ENCODE results near the gene DOCK2. TPM values are rescaled to one million over a fixed set of nuclear protein-coding genes. Genes with fewer than 3 reads are reported as not detected.

DOCK2 gene
- total and polyA plus RNA-seq, 2 donors (not counting 1 experiment from before 2014, with no cell fraction given), result 112 to 330 TPM

DNA sequence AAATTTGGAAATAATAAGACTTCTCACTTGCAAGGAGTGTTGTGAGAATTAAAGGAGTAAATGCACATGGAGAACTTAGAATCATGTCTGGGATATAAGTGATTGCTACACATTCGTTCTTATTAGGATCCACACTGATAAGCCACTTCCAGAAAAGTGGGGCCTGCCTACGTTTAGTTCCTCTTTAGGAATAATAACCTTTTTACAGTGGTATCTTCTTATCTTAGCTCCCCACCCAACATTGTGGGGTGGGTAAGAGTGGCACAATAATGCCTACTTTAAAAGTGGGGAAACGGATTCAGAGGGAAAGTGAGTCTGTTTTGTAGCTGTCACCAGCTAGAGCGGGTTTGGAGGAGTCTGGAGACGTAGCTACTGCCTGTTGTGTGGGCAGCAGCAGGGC, 16.0 kb downstream of the DOCK2 start:
- Histone ChIP-seq H3K27me3 (replicated peaks in 1 of 4; ENCODE audit: control extremely low read depth in 1 of 4, control insufficient read depth in 3 of 4, insufficient read depth in 4 of 4, low read length in 3 of 4) (no peaks in the 10 kb centered on the region), H3K4me3 (ENCODE audit: control extremely low read depth in 1 of 5, extremely low read depth in 1 of 5, insufficient read depth in 1 of 5, low read depth in 2 of 5, low read length in 4 of 5) (no peak overlapping the region), H3K9ac (ENCODE audit: low read length) (no peak overlapping the region), H3K4me1 (ENCODE audit: control insufficient read depth in 2 of 2, insufficient read depth in 2 of 2, low read length in 2 of 2) (peaks cover 36 to 66% of the 10 kb centered on the region in 2 donors), H3K27ac (ENCODE audit: low read length in 2 of 2) (no peak overlapping the region), H2AFZ (ENCODE audit: insufficient read depth, low read depth, low read length, poor library complexity, severe bottlenecking) (no peak overlapping the region), H3K4me2 (replicated peaks; ENCODE audit: low read depth, low read length, poor library complexity, severe bottlenecking) (no peak overlapping the region), H3K36me3 (replicated peaks in 1 of 2; ENCODE audit: control extremely low read depth in 1 of 2, control insufficient read depth in 1 of 2, extremely low read depth in 1 of 2, insufficient read depth in 2 of 2, low read length in 1 of 2) (peaks cover 0 to 51% of the 10 kb centered on the region in 2 experiments), H3K79me2 (ENCODE audit: control insufficient read depth, insufficient read depth, low read length) (peaks cover 100% of the 10 kb centered on the region), H3K9me3 (ENCODE audit: control extremely low read depth in 1 of 3, control insufficient read depth in 2 of 3, insufficient read depth in 1 of 3, low read length in 2 of 3) (no peaks in the 10 kb centered on the region), H4K20me1 (ENCODE audit: control insufficient read depth, insufficient read depth, low read length, poor library complexity, severe bottlenecking) (peaks cover 88% of the 10 kb centered on the region)
- TF ChIP-seq CTCF (IDR thresholded peaks at IDR 0.05), result no peak
- TF ChIP-seq EZH2 (IDR thresholded peaks at IDR 0.05; ENCODE audit: borderline replicate concordance, insufficient read depth, low read depth, low read length, poor library complexity, severe bottlenecking), result no peak
- no peak for ATAC-seq (ENCODE audit: low read depth)
- WGBS (ENCODE audit: insufficient coverage), result 97% methylated on average over 3 of the region's 5 CpGs
- Mint-ChIP-seq H3K27ac (peak overlapping the region; percentile 37), H3K27me3 (no peaks in the 10 kb centered on the region), H3K9me3 (ENCODE audit: insufficient read depth) (no peaks in the 10 kb centered on the region), H3K4me1 (peaks cover 89% of the 10 kb centered on the region), H3K4me3 (no peak overlapping the region)
- POLR2A ChIA-PET, result no interaction called here
- intact Hi-C loops (cut with micrococcal nuclease), result no loop called here
- CTCF ChIA-PET, result no interaction called here
- DNase-seq, result no peak

DNA sequence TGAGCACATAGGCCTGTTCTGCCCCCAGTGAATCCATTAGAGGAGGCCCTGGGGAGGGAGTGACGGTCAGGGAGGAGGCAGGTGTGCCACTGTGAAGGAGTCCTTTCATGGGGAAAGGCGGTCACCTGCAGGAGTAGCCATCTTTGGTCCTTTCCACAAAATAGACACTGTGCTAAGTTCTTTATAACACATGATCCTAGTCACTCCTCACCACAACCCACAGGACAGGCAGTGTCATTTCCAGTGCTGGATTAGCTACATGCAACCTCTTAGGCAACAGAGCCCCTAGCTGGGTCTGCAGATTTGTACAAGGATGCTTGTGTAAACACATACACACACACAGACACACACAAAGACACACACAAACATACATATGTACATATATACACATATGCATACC, 18.3 kb downstream of the DOCK2 start:
- Histone ChIP-seq H4K20me1 (ENCODE audit: control insufficient read depth, insufficient read depth, low read length, poor library complexity, severe bottlenecking) (peaks cover 80% of the 10 kb centered on the region), H2AFZ (ENCODE audit: insufficient read depth, low read depth, low read length, poor library complexity, severe bottlenecking) (no peak overlapping the region), H3K4me3 (ENCODE audit: control extremely low read depth in 1 of 5, extremely low read depth in 1 of 5, insufficient read depth in 1 of 5, low read depth in 2 of 5, low read length in 4 of 5) (no peak overlapping the region), H3K4me2 (replicated peaks; ENCODE audit: low read depth, low read length, poor library complexity, severe bottlenecking) (no peak overlapping the region), H3K9ac (ENCODE audit: low read length) (no peak overlapping the region), H3K27me3 (replicated peaks in 1 of 4; ENCODE audit: control extremely low read depth in 1 of 4, control insufficient read depth in 3 of 4, insufficient read depth in 4 of 4, low read length in 3 of 4) (no peaks in the 10 kb centered on the region), H3K4me1 (ENCODE audit: control insufficient read depth in 2 of 2, insufficient read depth in 2 of 2, low read length in 2 of 2) (peaks cover 13 to 44% of the 10 kb centered on the region in 2 donors), H3K36me3 (replicated peaks in 1 of 2; ENCODE audit: control extremely low read depth in 1 of 2, control insufficient read depth in 1 of 2, extremely low read depth in 1 of 2, insufficient read depth in 2 of 2, low read length in 1 of 2) (peaks cover 0 to 46% of the 10 kb centered on the region in 2 experiments), H3K79me2 (ENCODE audit: control insufficient read depth, insufficient read depth, low read length) (peaks cover 95% of the 10 kb centered on the region), H3K27ac (ENCODE audit: low read length in 2 of 2) (peak overlapping the region in 1 of 2 donors; percentile 18), H3K9me3 (ENCODE audit: control extremely low read depth in 1 of 3, control insufficient read depth in 2 of 3, insufficient read depth in 1 of 3, low read length in 2 of 3) (no peaks in the 10 kb centered on the region)
- H3K4me3 Mint-ChIP-seq, result no peak overlapping the region
- no peak for ATAC-seq (ENCODE audit: low read depth)
- intact Hi-C loops (cut with micrococcal nuclease), result loop anchor here (2.0 kb wide), 1 partner anchor 19 kb away; the partner anchor contains the start of gene DOCK2
- H3K27ac Mint-ChIP-seq, result peak overlapping the region; percentile 46
- no CpG with 5 or more reads among the region's 2 CpGs for WGBS (ENCODE audit: insufficient coverage)
- ChIA-PET CTCF (no interaction called here), POLR2A (no interaction called here)
- no peaks in the 10 kb centered on the region for H3K9me3 Mint-ChIP-seq (ENCODE audit: insufficient read depth)
- H3K4me1 Mint-ChIP-seq, result peaks cover 71% of the 10 kb centered on the region
- no peaks in the 10 kb centered on the region for H3K27me3 Mint-ChIP-seq
- TF ChIP-seq EZH2 (IDR thresholded peaks at IDR 0.05; ENCODE audit: borderline replicate concordance, insufficient read depth, low read depth, low read length, poor library complexity, severe bottlenecking) (no peak), CTCF (IDR thresholded peaks at IDR 0.05) (no peak)
- no peak for DNase-seq
